Kidney glomerular epithelial cell (primary cell): ENCODE measurements around the gene TPRX1.
"Not testable (repeated sequence)": the region's sequence is repeated elsewhere in the genome, so short reads cannot be mapped to it uniquely, and the experiment has no call there.

Experiments
- DNase-seq: peaks from one replicate; lab custom pipeline; 2025; lab: John Stamatoyannopoulos, UW

TPRX1 gene

DNA sequence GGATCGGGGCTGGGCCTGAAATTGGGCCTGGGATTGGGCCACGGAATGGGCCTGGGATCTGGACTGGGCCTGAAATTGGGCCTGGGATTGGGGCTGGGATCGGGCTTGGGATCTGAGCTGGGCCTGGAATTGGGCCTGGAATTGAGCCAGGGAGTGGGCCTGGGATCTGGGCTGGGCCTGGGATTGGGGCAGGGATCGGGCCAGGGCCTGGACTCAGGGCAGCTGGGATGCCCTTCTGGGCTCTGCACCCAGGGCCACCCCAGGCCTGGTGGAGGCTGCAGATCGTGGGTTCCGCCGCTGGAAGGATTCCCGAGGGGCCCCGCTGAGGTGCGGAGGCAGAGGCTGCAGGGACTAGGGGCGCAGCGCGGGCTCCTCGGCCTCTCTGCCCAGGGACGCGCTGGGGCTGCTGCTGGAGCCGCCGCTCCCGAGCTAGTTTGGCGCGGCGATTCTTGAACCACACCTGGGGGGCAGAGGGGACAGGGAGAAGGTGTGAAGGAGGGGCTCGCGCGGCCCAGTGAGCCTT is 1.8 kb downstream of the TPRX1 start:
- no peak for DNase-seq

DNA sequence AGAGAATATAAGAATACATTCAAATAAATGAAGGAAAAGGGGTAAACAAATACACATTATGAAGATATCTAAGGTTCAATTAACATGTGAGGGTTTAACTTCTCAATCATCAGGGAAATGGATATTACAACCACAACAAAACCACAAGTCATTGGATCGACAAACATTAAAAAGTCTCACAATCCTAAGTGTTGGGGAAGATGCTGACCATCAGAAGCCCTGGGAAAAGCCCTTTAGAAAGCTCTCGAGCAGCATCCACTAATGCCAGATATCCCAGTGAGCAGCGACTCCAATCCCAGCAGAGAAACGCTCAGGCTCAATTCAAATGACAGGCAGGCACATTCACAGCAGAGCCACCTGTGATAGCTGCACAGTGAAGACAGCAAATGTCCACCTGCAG is 3.1 kb downstream of the TPRX1 start:
- no peak for DNase-seq

DNA sequence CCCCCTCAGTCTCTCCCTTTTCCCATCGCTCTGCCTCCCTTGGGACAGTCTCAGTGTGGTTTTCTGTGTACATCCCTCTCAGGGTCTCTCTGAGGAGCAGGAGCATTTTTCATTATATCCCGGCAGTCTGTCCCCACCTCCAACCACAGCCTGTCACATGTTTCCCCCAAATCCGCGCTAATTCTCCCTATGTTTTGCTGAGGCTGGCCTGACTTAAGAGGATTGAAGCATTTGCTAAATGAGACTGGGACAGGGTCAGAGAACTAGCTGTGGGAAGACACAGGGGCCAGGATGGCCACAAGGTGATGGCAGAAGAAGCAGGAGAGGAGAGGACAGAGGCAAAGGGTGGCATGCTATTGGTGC is 5.5 kb downstream of the TPRX1 start:
- no peak for DNase-seq

DNA sequence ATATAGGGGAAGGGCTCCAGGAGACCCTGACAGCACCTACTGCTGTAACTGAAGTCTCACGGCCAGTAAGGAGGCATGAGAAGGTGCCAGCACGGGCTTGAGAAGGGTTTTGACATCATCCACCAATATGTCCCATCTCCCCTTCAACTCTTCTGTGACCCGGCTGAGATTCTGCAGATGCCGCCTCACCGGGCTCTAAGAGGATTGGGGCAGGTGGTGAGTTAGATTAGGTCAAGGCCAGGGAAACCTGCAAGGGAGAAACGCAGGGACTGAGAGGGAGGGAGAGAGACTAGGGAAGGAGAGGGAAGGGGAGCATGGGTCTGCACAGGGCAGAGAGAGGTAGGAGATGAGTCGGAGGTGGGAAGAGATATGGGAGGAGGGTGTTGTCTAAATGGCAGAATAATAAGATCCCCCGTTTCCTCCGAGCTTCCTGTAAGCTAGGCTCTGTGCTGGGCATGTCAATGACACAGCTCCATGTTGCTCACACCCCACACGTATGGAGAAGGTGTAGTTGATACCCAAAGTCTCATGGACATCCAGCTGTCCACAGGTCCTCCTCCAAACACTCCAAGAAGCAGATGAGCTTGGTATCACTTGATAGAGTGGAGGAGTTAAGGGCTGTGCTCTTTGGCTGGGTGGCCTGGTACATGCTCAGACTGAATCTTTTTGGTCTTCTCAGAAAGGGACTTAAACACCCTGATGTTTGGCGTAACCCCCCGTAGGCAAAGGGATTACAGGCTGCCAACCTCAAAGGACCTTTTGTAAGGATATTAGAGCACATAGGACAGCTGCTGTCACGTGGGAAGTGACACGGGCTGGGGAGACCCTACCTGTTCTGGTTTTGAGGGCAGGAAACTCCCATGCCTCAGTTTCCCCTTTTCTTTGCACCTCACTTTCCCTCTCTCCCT is 6.1 kb downstream of the TPRX1 start:
- DNase-seq = no peak

DNA sequence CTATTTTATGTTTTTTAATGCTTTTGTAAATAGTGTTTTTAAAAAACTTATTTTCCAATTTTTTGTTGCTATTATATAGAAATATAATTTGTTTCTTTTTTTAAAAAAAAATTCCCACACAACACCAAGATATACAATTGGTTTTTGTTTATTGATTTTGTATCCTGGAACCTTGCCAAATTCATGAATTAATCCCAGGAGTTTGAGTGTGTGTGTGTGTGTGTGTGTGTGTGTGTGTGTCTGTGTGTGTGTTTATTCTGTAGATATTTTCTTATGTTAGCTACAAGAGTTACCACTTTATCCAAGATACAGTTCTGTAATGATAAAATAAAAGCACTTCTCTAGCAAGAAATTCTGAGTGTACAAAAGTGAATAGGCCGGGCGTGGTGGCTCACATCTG is 7.6 kb downstream of the TPRX1 start:
- no peak for DNase-seq

DNA sequence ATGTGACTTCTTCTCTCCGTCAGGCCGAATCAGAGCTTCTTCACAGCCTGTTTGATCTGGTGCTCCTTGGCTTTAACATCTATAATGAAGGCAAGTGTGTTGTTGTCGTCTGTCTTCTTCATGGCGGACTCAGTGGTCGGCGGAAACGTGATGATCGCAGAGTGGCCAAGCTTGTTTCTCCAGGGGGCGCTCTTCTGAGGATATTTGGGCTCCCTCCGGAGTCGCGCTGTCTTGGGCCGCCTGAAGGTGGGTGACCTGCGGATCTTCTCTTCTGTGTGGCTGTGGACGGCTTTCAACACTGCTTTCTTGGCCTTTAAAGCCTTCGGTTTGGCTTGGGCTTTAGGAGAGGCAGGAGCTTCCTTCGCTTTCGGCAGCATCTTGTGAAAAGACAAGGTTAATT is 9.8 kb downstream of the TPRX1 start:
- DNase-seq = no peak

DNA sequence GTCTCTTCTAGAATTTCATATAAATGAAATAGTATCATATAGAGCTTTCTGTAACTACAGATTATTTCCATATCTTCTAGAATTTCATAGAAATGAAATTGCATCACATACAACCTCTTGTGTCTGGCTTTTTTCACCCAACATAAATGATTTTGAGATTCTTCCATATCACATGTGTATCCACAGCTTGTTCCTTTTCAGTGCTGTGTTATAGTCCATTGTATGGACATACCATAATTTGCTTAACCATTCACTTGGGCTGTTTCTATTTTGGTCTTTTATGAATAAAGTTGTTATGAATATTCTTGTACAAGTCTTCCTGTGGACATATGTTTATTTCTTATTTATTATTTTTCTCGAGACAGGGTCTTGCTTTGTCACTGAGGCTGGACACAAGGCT is 11.7 kb downstream of the TPRX1 start:
- DNase-seq = no peak

DNA sequence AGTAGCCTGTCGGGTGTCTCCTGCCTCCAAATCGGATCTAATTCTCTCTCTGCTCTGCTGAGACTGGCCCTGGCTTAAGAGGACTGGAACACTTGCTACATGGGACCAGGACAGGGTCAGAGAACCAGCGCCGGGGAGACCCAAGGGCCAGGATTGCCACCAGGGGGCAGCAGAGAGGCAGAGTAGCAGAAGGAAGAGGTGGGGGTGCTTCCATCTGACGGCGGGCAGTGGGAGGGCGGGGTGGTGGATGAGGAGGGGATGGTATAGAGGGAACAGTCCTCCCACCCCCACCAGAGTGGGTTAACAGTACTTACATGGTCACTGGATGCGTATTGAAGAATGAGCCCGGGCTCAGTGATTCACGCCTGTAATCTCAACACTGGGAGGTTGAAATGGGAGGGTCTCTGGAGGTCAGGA is 13.9 kb downstream of the TPRX1 start:
- peak; percentile 29 for DNase-seq

DNA sequence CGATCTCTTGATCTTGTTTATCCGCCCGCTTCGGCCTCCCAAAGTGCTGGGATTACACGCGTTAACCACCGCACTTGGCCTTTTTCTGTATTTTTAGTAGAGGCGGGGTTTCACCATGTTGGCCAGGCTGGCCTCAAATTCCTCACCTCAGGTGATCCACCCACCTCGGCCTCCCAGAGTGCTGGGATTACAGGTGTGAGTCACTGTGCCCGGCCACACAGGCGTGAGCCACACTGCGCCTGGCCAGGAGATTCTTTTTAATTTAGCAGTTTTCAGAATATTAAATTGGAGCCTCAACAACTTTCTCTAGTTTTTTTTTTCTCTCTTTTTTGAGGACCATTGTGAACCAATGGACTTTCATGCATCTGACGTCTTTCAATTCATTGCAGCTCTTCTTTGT is 14.5 kb downstream of the TPRX1 start:
- DNase-seq = not testable (repeated sequence)

DNA sequence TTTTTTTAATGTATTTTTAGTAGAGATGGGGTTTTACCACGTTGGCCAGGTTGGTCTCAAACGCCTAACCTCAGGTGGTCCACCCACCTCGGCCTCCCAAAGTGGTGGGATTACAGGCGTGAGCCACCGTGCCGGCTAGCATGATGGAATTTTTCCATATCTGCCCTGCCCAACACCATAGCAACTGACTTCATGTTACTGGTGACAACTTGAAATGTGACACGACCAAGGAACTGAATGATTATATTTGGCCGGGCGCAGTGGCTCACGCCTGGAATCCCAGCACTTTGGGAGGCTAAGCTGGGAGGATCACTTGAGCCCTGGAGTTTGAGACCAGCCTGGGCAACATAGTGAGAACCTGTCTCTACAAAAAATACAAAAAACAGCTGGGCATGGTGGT is 17.0 kb downstream of the TPRX1 start:
- DNase-seq = not testable (repeated sequence)

DNA sequence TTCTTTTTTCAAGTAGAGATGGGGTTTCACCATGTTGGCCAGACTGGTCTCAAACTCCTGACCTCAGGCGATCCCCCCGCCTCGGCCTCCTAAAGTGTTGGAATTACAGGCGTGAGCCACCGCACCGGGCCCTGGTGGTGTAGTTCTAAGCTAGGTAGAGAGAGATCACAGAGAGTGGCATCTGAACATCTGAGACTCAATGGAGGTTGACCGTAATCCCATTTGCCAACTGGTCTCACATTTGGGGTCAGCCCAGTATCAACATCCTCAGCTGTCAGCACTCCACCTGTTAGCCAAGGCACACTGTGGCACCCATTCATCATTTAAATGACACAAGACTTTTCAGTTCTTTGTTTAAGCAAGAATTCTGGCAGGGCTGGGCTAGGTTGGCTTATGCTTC is 17.8 kb downstream of the TPRX1 start:
- no peak for DNase-seq

DNA sequence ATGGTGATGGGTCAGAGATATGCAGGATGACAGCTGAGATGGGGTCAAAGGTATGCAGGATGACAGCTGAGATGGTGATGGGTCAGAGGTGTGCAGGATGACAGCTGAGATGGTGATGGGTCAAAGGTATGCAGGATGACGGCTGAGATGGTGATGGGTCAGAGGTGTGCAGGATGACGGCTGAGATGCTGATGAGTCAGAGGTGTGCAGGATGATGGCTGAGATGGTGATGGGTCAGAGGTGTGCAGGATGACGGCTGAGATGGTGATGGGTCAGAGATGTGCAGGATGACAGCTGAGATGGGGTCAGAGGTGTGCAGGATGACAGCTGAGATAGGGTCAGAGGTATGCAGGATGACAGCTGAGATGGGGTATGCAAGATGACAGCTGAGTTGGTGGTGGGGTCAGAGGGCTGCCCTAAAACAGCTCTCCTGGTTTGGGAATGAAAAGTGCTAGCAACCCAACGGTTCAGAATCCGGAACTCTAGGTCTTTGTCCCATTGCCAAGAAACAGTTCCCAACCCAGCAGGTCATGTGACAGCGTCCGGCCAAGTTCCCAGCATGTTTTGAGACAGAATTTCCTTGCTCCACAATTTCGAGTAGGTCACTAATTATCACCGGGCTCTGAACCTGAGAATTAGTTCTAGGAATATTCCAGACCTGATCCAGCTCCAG is 22.6 kb downstream of the TPRX1 start:
- no peak for DNase-seq

DNA sequence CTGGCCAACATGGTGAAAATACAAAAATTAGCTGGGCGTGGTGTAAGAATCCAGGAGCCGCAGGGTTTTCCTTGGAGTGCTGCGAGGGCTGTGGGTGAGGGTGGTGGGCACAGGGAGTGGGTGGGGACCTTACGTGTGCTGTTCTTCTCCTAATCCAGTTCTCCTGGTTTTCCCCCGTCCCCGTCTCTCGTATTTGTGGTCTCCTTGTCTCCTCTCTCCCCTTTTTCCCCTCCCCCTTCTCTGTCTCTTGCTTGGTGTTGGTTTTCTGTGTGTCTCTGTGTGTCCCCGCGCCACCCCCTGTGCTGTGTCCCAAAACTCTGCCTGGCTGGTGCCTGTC is 24.2 kb downstream of the TPRX1 start:
- no peak for DNase-seq

DNA sequence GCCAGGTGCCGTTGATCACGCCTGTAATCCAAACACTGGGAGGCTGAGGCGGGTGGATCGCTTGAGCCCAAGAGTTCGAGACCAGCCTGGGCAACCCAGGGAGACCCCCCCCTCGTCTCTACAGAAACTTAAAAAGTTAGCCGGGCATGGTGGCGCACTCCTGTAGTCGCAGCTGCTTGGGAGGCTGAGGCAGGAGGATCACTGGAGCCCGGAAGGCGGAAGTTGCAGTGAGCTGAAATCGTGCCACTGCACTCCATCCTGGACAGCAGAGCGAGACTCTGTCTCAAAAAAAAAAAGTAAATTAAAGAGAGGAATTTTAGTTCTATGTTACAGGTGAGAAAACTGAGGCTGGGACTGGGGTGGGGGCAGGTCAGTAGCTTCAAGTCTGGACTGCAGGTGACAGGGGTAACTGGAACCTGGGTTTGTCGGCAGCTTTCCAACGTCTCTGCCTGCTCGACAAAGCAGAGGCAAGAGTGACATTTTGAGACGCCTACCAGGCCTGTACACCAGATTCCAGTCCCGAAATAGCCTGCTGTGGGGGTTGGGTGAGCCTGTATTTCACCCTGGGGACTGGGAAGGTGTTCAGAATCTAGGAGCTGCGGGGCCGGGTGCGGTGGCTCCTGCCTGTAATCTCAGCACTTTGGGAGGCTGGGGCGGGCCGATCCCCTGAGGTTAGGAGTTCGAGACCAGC is 24.7 kb downstream of the TPRX1 start:
- DNase-seq = no peak

DNA sequence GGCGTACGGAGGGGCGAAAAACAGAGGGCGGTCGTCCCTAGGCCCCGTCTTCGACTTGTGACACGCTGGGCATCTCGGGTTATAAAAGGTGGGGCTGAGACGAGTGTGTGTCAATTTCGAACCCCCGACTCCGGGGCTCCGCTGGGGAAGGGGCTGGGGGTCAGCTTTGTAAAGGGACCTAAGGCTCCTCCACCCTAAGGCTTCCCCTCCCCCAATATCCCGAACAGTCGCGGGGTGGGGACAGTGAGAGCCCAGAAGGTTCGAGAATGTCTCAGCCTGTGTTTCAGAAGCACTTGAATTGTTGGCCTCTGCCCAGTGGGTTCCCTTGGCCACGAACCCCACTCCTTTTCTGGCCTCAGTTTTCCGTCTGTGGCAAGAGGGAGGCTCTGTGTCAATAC is 25.4 kb downstream of the TPRX1 start:
- DNase-seq = no peak

DNA sequence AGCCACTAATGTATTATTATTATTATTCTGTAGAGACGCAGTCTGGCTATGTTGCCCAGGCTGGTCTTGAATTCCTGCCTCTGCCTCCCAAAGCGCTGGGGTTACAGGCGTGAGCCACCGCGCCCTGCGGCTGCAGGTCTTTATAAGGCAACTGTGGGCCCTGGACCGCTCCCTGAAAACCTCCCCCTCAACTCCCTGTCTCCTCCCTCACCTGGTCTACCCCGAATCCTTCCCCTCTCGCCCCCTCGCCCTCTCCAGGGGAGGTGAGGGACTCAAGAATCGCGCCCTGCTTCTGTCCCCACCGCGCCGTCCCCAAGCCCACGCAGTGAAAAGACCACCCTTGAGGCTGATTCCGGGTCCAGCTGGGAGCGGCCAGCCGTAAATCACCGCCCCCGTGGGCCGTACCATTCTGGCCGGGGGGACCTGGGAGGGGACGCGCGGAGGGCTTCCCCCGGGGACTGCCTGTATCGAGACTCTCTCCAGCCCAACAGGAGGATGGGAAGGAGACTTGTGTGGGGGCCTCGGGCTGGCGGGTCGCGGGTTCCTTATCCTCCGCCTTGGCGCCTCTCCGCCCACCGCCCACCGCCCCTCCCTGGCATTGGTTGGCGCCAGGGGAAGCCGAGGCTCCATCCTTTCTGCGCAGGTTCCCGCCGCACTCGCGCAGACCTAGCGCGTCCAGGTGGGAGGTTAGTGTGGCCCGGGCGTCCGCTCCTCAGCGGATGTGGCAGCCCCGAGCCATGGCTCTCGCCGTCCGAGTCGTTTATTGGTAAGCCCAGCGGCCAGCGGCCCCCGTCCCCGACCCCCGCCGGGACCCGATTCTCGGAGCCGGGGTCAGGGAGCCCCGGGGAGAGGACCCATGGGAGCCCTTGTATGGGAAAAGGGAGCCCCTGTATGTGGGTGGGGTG is 26.1 kb downstream of the TPRX1 start, which contains the start of gene SELENOW:
Gene SELENOW, plus strand, starts transcription at position 655 of the 905 bp plus-strand sequence. Its CDS starts 83 bp downstream, at position 738.
- peak; percentile 60 for DNase-seq

DNA sequence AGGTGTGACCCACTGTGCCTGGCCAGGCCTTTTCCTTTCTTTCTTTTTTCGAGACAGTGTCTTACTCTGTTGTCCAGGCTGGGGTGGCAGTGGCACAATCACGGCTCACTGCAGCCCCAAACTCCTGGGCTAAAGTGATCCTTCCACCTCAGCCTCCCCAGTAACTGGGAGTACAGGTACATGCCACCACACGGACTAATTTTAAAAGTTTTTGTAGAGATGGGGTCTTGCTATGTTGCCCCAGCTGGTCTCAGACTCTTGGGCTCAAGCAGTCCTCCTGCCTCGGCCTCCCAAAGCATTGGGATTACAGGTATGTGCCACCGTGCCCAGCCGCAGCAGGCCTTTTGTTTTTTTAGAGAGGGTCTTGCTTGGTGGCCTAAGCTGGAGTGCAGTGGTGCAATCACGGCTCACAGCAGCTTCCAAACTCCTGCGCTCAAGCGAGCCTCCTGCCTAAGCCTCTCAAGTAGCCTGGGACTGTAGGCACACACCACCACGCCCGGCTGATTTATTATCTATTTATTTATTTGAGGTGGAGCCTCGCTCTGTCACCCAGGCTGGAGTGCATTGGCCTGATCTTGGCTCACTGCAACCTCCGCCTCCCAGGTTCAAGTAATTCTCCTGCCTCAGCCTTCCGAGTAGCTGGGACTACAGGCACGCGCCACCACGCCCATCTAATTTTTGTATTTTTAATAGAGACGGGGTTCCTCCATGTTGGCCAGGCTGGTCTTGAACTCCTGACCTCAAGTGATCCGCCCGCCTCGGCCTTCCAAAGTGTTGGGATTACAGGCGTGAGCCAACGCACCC is 26.9 kb downstream of the TPRX1 start:
- DNase-seq = not testable (repeated sequence)

DNA sequence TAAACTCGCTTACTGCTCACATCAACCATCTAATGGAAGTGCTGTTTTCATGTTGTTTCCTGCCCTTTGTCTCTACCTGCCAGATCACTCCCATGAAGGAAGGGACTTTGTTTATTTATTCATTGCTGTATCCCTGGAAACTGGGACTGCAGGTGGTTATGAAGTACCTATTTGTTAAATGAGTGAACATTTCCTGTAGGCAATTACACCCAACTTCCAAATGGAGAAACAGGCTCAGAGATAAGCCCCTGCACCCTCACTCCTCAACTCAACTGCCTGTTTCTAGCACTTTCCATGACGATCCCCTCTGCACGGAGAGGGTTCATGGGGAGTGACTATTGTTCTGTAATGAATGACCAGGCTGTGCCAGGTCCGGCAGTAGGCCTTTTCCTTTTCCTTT is 27.8 kb downstream of the TPRX1 start:
- no peak for DNase-seq

DNA sequence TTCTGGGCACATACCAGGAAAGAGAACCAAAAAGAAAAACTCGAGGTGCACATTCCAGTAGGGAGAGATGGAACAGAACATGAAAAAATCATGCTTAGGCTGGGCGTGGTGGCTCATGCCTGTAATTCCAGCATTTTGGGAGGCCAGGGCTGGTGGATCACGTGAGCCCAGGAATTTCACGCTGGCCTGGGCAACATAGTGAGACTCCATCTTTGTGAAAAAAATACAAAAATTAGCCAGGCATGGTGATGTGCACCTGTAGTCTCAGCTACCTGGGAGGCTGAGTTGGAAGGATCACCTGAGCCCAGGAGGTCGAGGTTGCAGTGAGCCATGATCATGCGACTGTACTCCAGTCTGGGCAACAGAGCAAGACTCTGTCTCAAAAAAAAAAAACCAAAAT is 33.1 kb downstream of the TPRX1 start:
- not testable (repeated sequence) for DNase-seq

DNA sequence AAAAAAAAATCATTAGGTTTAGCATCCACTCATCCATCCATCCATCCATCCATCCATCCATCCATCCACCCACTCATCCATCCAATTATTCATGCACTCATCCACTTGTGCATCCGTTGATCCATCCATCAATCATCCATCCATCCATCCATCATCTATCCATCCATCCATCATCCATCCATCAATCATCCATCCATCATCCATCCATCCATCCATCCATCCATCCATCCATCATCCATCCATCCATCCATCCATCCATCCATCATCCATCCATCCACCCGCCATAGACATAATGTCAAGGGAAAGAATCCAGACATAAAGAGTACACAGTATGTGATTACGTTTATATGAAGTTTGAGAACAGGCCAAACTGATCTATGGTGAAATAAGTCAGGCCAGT is 34.8 kb downstream of the TPRX1 start:
- no peak for DNase-seq

DNA sequence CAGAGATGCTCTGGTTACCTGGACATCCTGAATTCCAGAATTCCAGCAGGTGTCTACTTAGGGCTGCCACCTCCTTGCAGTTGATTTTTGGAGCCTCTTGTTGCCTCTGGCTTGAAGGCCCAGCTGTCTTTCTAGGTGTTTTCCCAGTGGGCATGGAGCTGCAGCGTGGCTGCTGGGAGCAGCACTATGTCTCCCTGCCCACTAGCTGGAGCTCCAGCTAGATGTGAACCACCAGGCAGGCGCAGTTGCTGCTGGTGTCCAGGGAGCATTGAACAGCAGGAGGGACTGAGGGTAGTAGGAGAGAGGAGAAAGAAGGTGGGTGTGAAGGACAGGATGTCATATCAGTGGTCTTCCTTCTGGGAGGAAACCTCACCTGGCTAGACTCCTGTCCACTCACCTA is 35.7 kb downstream of the TPRX1 start:
- no peak for DNase-seq
